Measurements from ENCODE around the gene TMEM182. TPM values are rescaled to one million over a fixed set of nuclear protein-coding genes. Genes with fewer than 3 reads are reported as not detected.

Gene TMEM182
- total RNA-seq, 4 donors from 2014 or later: 2.3 to 3.3 (median 2.8) TPM

- TF ChIP-seq POLR2A (IDR thresholded peaks at IDR 0.05): no peak
- TF ChIP-seq, protein P1, sequence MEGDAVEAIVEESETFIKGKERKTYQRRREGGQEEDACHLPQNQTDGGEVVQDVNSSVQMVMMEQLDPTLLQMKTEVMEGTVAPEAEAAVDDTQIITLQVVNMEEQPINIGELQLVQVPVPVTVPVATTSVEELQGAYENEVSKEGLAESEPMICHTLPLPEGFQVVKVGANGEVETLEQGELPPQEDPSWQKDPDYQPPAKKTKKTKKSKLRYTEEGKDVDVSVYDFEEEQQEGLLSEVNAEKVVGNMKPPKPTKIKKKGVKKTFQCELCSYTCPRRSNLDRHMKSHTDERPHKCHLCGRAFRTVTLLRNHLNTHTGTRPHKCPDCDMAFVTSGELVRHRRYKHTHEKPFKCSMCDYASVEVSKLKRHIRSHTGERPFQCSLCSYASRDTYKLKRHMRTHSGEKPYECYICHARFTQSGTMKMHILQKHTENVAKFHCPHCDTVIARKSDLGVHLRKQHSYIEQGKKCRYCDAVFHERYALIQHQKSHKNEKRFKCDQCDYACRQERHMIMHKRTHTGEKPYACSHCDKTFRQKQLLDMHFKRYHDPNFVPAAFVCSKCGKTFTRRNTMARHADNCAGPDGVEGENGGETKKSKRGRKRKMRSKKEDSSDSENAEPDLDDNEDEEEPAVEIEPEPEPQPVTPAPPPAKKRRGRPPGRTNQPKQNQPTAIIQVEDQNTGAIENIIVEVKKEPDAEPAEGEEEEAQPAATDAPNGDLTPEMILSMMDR (IDR thresholded peaks at IDR 0.05): no peak
- H3K27ac ChIP-seq: no peak overlapping the region
- H3K4me3 ChIP-seq (replicated peaks in 1 of 3): no peak overlapping the region
- no peaks in the 10 kb centered on the region for H3K36me3 ChIP-seq
- 100% methylated on average over 1 of the region's 1 CpG for WGBS, 2 donors
- no peaks in the 10 kb centered on the region for H3K9me3 ChIP-seq
- no peaks in the 10 kb centered on the region for H3K27me3 ChIP-seq
- intact Hi-C loops (cut with DNase I): no loop called here
- no peaks in the 10 kb centered on the region for H3K4me1 ChIP-seq
- no peak for DNase-seq
Observed at GRCh38 chr2:102765061-102765460, 3.2 kb downstream of the TMEM182 start.

GRCh38 chr2:102768253-102768652 lies 6.4 kb downstream of the TMEM182 start:
- DNase-seq: no peak
- WGBS, 2 donors: 90 to 94% methylated on average over 3 of the region's 3 CpGs
- no peaks in the 10 kb centered on the region for H3K4me1 ChIP-seq
- no peak overlapping the region for H3K27ac ChIP-seq
- H3K4me3 ChIP-seq (replicated peaks in 1 of 3): no peak overlapping the region
- no peaks in the 10 kb centered on the region for H3K9me3 ChIP-seq
- no peaks in the 10 kb centered on the region for H3K27me3 ChIP-seq
- TF ChIP-seq POLR2A (IDR thresholded peaks at IDR 0.05): no peak
- TF ChIP-seq, protein P1 (IDR thresholded peaks at IDR 0.05): no peak
- no peaks in the 10 kb centered on the region for H3K36me3 ChIP-seq
- intact Hi-C loops (cut with DNase I): no loop called here

GRCh38 chr2:102768892-102769291 lies 7.1 kb downstream of the TMEM182 start:
- intact Hi-C loops (cut with DNase I): no loop called here
- H3K27ac ChIP-seq: no peak overlapping the region
- H3K4me3 ChIP-seq (replicated peaks in 1 of 3): no peak overlapping the region

DNA sequence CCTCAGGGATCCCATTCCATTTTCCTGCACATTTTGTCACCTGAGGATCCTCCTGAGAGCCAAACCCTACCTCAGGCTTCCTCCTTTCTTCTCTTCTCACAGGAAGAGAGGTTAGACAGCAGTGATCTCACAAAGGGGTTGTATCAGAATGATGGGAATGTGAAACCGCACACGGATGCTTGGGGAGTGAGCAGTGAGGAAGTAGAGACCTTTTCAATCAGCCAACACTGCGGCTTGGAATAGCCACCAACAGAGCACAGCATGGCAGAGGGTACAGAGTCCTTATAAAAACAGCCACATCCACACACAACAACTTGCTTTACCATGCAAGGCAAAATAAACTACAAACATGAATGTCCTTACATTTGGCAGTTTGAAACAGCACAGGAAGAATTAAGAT lies 8.7 kb downstream of the TMEM182 start:
- Histone ChIP-seq H3K36me3 (no peaks in the 10 kb centered on the region), H3K4me3 (replicated peaks in 1 of 3) (no peak overlapping the region), H3K4me1 (no peaks in the 10 kb centered on the region), H3K27ac (no peak overlapping the region), H3K27me3 (no peaks in the 10 kb centered on the region), H3K9me3 (no peaks in the 10 kb centered on the region)
- intact Hi-C loops (cut with DNase I): no loop called here
- no peak for DNase-seq
- no peak for TF ChIP-seq POLR2A (IDR thresholded peaks at IDR 0.05)
- 75% methylated on average over 3 of the region's 3 CpGs for WGBS, 2 donors

More at GRCh38 chr2:102768892-102769291, 7.1 kb downstream of the TMEM182 start:
- no peak for DNase-seq
- Histone ChIP-seq H3K36me3 (no peaks in the 10 kb centered on the region), H3K4me1 (no peaks in the 10 kb centered on the region), H3K27me3 (no peaks in the 10 kb centered on the region), H3K9me3 (no peaks in the 10 kb centered on the region)
- no peak for TF ChIP-seq POLR2A (IDR thresholded peaks at IDR 0.05)
- TF ChIP-seq, protein P1 (IDR thresholded peaks at IDR 0.05): no peak

GRCh38 chr2:102771114-102771513 lies 9.3 kb downstream of the TMEM182 start:
- H3K4me3 ChIP-seq (replicated peaks in 1 of 3): no peak overlapping the region
- no peaks in the 10 kb centered on the region for H3K27me3 ChIP-seq
- WGBS, 2 donors: 76 to 78% methylated on average over 3 of the region's 3 CpGs
- no peaks in the 10 kb centered on the region for H3K9me3 ChIP-seq
- H3K36me3 ChIP-seq: no peaks in the 10 kb centered on the region
- no peak overlapping the region for H3K27ac ChIP-seq
- TF ChIP-seq, protein P1 (IDR thresholded peaks at IDR 0.05): no peak
- TF ChIP-seq POLR2A (IDR thresholded peaks at IDR 0.05): no peak
- intact Hi-C loops (cut with DNase I): no loop called here
- no peaks in the 10 kb centered on the region for H3K4me1 ChIP-seq
- DNase-seq: no peak

- WGBS, 2 donors: 92 to 95% methylated on average over 3 of the region's 3 CpGs
- no peaks in the 10 kb centered on the region for H3K36me3 ChIP-seq
- H3K4me1 ChIP-seq: no peaks in the 10 kb centered on the region
- no peak for DNase-seq
- no peaks in the 10 kb centered on the region for H3K9me3 ChIP-seq
- H3K27ac ChIP-seq: no peak overlapping the region
- TF ChIP-seq, protein P1 (IDR thresholded peaks at IDR 0.05): no peak
- TF ChIP-seq POLR2A (IDR thresholded peaks at IDR 0.05): no peak
- intact Hi-C loops (cut with DNase I): no loop called here
- no peak overlapping the region for H3K4me3 ChIP-seq (replicated peaks in 1 of 3)
- H3K27me3 ChIP-seq: no peaks in the 10 kb centered on the region
Observed at GRCh38 chr2:102772659-102773058, 10.8 kb downstream of the TMEM182 start.
